ENCODE results near the gene R3HDM2.
"Not testable (repeated sequence)": the region's sequence is repeated elsewhere in the genome, so short reads cannot be mapped to it uniquely, and the experiment has no call there.

R3HDM2 gene

DNA sequence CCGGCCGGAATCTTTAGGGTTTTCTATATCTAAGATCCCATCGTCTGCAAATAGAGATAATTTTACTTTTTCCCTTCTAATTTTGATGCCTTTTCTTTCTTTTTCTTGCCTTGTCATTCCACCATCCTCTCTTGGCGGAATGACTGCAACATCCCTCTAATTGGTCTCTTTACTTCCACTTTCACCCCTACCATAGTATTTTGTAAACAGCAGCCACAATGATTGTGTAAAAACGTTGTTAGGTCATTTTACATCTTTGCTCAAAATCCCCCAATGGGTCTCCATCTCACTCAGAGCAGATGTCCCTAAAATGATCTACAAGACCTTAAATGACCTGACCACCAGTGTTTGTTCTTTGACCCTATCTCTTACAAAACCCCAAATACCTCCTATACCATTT is 99.9 kb downstream of the R3HDM2 start:
- DNase-seq (ENCODE audit: low read depth): no peak

DNA sequence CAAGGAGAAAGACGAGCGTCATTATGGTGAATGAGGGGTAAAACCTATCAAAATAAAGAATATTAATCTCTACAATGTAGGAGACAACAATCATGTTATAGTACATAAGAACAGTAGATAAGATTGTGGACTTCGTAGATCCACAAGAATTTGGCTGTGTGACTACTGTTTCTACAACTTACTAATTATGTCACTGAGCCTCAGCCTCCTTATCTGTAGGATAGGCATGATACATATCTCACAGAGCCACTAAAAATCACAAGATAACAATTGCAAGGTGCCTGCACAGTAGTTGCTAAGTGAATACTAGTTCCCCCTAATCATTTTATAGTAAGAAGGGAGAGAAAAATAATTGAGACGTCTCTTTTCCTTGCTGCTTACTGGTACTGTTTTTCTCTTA is 101.6 kb downstream of the R3HDM2 start:
- DNase-seq (ENCODE audit: low read depth): no peak

- DNase-seq (ENCODE audit: low read depth): no peak
Measured at GRCh38 chr12:57325395-57325794, 105.4 kb downstream of the R3HDM2 start.

GRCh38 chr12:57323416-57323815 is 107.4 kb downstream of the R3HDM2 start:
- DNase-seq (ENCODE audit: low read depth): no peak

DNA sequence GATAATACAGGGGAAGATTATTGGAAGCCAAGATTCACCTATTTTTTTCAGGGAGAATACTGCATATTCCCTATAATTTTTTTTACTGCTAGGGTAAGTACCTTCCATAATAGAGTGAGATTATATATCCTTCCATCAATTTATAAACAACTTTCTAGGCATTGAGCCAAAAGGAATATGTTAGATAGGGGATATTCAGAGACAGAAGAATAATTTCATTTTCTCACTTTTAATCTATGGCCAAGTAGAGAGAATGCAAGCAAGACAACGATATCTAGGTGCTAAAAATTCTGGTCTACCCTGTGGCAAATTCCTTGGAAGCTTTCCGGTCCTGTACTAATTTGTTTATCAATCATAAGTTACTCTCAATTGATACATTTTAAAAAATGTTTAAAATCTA is 110.2 kb downstream of the R3HDM2 start:
- DNase-seq (ENCODE audit: low read depth): no peak

DNA sequence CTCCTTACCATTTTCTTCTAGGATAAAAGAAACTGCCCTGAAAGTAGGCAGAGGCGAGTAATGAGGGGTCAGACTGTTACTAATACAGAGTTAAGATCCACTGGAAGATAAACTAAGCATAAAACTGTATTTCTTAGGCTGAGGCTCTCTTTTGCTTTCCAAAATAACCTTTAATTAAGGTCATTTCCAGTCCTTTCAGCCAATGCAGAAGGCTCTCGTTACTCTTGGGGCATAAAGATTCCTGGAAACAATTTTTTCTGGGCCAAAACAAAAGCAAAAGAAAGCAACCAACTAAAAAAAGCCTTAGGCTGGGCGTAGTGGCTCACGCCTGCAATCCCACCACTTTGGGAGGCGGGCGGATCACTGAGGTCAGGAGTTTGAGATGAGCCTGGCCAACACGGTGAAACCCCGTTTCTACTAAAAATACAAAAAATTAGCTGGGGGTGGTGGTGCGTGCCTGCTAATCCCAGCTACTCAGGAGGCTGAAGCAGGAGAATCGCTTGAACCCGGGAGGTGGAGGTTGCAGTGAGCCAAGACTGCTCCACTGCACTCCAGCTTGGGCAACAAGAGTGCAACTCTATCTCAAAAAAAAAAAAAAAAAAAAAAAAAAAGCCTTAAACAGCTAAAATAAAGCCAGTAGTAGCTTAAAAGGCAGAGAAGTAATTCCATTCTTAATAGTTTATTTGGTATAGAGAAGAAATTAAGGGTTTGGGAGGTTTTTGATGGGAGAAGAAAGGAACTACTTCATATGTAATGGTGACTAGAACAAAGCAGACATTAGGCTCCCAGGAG is 111.0 kb downstream of the R3HDM2 start:
- peak; percentile 24 for DNase-seq (ENCODE audit: low read depth)

GRCh38 chr12:57315681-57316080 is 115.2 kb downstream of the R3HDM2 start:
- DNase-seq (ENCODE audit: low read depth): no peak

DNA sequence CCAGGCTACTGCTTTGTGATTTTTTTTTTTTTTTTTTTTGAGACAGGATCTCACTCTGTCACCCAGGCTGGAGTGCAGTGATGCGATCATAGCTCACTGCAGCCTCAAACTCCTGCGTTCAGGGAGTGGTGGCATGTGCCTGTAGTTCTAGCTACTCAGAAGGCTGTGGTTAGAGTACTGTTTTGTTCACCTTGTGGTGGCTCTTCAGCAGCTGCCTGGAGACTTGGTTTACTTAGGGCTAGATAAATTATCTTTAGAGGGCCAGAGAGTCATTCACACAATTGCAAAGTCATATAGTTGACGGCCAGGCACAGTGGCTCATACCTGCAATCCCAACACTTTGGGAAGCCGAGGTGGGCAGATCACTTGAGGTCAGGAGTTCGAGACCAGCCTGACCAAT is 118.6 kb downstream of the R3HDM2 start:
- DNase-seq (ENCODE audit: low read depth): not testable (repeated sequence)

- DNase-seq (ENCODE audit: low read depth): peak; percentile 75
Measured at GRCh38 chr12:57309420-57309819, 121.4 kb downstream of the R3HDM2 start.

- no peak for DNase-seq (ENCODE audit: low read depth)
Measured at GRCh38 chr12:57300961-57301584, 129.8 kb downstream of the R3HDM2 start.

- peak; percentile 7 for DNase-seq (ENCODE audit: low read depth)
Measured at GRCh38 chr12:57299514-57300016, 131.3 kb downstream of the R3HDM2 start.

DNA sequence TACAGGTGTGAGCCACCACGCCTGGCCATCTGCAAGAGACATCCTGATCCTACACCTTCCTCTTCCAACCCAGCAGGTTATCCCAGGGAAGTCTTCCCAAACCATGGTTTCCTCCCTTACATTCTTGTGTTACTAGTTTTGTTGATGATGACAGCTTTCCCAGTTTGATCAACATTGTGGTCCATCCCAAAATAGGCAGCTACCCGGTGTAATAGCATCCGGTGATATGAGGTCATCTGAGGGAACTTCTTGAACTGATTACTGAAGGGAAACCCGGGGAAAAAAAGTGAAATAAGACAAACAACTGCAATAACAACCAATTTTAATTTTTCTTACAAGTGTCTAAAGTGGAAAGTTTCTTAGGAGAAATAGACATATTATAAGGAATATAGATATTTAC is 134.6 kb downstream of the R3HDM2 start:
- peak; percentile 6 for DNase-seq (ENCODE audit: low read depth)

DNA sequence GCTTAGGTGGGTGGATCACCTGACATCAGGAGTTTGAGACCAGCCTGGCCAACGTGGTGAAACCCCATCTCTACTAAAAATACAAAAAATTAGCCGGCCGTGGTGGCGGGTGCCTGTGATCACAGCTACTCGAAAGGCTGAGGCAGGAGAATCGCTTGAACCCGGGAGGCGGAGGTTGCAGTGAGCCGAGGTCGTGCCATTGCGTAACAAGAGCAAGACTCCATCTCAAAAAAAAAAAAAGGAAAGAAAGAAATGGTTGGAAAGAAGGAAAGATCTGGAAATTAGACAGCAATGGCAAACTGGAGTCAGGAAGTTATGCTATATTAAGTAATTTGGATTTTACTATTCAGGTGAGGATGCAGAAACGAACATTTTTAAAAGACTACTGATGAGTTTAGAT is 148.8 kb downstream of the R3HDM2 start:
- DNase-seq (ENCODE audit: low read depth): not testable (repeated sequence)

DNA sequence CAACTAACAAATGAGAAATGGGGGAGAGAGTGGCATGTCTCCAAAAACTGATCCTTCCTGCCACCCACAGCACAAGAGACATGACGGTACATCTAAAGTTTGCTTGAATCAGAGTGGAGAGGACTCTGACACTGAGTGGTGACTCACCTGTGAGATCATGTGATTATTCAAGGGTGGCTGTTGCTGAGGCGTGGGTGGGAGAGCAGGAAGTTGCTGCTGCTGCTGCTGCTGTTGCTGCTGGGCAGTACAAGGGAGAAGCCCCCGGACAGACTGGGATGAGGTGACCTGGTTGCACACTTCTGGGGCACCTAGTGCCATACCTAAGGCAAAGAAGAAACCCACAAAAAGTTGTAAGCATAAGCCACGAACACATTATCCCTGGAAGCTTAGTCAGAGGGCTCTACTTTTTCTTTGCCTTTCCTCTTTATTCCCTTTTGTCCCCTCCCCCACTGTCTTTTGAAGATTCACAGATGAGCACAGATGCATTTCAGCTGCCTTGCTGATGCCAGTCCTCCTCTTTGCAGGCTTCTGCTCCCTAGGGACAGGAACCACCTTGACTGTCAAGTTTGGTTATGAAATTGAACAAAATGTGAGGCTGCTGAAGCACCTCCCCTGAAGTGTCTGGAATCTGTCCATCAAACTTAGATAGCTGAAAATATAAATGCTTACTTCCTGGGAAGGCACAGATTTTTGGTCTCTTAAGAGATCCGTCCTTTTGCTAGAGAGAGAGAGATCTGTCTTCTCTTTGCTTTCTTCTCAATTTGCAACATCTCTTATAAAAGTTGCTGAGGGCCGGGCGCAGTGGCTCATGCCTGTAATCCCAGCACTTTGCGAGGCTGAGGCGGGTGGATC is 150.4 kb downstream of the R3HDM2 start:
- DNase-seq (ENCODE audit: low read depth): peak; percentile 93

DNA sequence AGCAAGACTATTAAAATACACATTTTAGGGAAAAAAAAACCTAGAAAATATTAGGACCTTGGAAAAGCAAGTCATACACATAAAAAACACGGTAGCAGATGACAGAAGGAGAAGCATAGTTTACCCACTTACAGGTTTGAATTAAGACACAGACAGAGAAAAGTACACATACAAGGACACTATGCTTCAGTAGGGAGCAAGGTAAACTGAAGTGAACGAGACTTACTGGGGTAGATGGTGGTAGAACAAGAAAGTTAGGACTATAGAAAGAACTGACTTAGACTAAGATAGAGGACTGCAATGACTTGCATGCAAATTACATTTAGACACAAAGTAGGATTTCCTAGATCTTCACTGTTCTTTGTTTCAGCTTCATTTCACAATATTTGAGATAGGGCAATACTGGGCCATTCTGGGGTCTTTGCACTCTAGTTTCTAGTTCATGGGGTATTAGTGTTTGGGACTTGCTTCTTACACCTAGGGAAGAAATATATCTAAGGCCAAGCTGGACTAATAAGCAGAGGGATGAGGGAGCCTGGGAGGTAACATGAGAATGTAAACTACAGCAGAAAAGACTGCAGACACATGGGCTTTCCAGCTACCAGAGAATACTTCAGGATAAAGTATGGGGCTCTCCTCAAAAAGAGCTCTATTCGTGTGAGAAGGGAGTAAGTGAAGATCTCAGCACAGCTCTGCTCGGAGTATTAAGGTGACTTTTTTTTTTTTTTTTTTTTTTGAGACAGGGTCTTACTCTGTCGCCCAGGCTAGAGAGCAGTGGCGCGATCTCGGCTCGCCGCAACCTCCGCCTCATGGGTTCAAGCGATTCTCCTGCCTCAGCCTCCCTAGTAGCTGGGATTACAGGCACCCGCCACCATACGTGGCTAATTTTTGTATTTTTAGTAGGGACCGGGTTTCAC is 152.1 kb downstream of the R3HDM2 start:
- no peak for DNase-seq (ENCODE audit: low read depth)

DNA sequence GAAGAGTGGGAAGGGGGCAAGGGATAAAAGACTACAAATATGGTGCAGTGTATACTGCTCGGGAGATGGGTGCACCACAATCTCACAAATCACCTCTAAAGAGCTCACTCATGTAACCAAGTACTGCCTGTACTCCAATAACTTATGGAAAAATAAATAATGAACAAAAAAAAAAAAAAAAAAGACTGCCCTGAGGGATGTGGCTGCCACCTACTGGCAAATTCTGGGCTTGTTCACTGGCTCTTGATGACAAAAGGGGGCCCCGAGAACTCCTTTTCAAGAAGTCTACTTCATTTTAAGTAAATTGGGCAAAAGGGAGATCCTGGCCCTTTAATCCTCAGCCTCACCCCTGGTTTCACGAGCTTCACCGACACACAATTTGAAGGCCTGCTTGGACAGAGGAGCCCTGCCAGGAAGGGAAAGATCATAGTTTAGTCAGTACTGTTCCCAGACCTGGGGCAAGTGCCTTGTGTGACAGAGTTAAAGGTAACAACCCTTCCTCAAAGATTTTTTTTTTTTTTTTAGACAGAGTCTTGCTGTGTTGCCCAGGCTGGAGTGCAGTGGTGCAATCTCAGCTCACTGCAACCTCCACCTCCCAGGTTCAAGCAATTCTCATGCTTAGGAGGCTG is 153.8 kb downstream of the R3HDM2 start:
- DNase-seq (ENCODE audit: low read depth): peak; percentile 48

- not testable (repeated sequence) for DNase-seq (ENCODE audit: low read depth)
Measured at GRCh38 chr12:57276233-57276632, 154.6 kb downstream of the R3HDM2 start.

DNA sequence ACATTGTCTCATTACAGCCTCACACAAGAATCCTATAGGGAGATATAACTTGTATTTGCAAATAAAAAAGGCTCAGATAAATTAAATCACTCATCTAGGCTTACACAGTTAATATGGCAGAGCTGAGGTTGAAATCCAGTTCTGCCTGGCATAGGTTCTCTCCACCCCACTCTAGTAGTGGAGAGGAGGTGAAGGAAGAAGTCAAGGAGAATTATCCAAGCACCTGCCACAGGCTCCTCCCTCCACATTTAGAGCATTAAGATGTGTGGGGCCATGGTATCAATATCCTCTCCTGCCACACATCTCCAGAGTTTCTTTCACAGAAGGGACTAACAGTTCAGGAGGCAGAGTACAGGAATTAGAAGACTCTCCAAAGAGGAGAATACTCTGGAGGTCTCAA is 157.3 kb downstream of the R3HDM2 start:
- DNase-seq (ENCODE audit: low read depth): no peak

DNA sequence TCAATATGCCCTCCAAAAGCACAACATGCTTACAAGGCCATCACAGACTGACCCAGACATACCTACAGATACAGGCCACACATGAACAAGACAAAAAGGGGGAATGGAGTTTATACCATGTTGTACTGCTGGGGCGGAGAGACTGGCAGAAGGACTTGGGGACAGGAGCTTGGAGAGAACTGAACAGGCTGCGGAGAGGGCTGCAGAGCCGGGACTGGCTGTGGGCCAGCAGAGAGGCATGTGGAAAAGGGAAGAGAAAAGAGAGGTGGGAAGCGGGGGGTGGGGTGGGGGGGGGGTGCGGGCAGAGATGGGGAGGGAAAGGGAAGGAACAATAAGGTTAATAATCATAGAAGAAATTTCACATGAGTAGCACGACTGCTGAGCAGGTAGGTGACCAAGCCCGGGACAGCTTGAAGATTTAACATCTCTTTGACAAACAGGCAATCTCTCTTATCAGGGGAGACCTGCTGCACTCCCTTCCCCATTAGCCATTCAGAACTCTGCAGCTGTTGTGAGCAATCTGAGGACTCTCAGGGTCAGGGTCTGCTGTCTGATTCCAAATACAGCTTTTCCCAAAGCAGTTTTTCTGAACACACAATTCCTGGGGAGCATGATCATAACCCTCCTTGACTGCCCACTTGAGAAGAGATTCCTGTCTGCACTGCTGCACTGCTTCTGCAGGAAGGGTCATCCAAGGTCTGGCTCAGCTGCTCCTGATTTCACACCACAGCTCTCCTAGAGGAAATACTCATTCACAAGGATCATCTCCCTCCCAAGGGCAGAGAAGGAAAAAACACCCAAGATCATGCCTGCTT is 158.3 kb downstream of the R3HDM2 start:
- DNase-seq (ENCODE audit: low read depth): peak; percentile 75

DNA sequence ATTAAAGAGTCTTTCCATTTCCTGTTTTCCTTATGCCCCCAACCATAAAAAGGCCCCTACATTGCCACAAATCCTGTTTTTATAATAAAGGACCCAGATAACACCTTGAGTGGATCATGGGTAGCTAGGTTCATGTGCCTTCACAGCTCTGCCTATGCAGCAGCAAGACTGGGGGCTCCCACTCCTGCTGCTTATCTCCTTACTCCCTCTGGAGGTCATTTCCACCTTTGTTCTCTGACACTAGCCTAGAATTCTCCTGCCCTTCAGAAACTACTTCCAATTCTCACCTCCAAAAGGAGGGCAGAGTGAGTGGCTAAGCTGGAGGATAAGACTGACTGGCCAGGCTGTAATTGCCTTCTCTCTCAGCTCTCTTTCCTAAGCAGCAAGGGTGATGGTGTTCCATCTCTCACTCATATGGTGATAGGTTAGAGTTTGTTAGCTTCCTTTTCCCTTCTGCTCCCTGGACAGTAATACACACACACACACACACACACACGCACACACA is 159.8 kb downstream of the R3HDM2 start:
- no peak for DNase-seq (ENCODE audit: low read depth)

Measured in EH (cell line).